Activated CD4-positive, alpha-beta T cell treated with anti-CD3 and anti-CD28 coated beads for 1 hour (primary cell): ENCODE data around the gene KRTAP10-8.
"Not testable (repeated sequence)": the region's sequence is repeated elsewhere in the genome, so short reads cannot be mapped to it uniquely, and the experiment has no call there.

Source experiments
- DNase-seq: peaks from one replicate; pipeline ENCODE4 v3.0.0-alpha.2; 2020

Gene KRTAP10-8

DNA sequence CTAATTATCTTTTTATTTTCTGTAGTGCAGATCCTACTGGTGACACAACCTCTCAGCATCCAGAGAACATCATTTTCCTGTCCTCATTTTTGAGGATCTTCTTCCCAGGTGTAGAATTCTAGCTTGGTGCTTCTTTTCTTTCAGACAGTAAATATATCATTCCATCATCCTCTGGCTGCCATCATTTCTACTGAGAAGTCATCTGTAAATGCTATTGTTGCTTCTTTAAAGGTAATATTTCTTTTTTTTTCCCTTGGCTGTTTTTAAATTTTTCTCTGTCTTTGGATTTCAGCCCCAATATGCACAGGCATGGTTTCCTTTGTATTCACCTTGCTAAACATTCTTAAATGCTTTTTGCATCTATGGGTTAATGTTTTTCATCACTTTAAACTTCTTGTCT lies 11.7 kb downstream of the KRTAP10-8 start:
- DNase-seq: no peak

GRCh38 chr21:44625756-44626155 lies 13.9 kb downstream of the KRTAP10-8 start:
- DNase-seq: no peak

GRCh38 chr21:44626262-44626661 lies 14.4 kb downstream of the KRTAP10-8 start:
- DNase-seq: no peak

GRCh38 chr21:44626673-44627143 lies 14.8 kb downstream of the KRTAP10-8 start, which contains the start of gene KRTAP10-9:
Gene KRTAP10-9 (plus strand): TSS chr21:44627093. CDS start chr21:44627172, 79 bp downstream.
- no peak for DNase-seq

DNA sequence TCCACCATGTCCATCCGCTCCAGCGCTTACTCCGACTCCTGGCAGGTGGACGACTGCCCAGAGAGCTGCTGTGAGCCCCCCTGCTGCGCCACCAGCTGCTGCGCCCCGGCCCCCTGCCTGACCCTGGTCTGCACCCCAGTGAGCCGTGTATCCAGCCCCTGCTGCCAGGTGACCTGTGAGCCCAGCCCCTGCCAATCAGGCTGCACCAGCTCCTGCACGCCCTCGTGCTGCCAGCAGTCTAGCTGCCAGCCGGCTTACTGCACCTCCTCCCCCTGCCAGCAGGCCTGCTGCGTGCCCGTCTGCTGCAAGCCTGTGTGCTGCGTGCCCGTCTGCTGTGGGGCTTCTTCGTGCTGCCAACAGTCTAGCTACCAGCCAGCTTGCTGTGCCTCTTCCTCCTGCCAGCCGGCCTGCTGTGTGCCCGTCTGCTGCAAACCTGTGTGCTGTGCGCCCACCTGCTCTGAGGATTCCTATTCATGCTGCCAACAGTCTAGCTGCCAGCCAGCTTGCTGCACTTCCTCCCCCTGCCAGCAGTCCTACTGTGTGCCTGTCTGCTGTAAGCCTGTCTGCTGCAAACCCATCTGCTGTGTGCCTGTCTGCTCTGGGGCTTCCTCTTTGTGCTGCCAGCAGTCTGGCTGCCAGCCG lies 15.4 kb downstream of the KRTAP10-8 start:
- DNase-seq: not testable (repeated sequence)

DNA sequence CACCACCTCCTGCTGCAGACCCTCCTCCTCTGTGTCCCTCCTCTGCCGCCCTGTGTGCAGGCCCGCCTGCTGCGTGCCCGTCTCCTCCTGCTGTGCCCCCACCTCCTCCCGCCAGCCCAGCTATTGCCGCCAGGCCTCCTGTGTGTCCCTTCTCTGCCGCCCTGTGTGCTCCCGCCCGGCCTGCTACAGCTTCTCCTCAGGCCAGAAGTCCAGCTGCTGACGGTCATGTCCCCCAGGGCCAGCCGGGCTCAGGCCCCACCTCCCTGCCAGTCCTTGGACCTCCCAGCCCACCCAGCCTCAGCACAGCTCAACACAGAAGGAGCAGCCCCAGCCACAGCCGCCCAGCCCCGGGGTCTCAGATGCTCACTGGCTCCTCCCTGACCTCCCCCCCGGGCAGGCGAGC lies 16.0 kb downstream of the KRTAP10-8 start:
- not testable (repeated sequence) for DNase-seq

DNA sequence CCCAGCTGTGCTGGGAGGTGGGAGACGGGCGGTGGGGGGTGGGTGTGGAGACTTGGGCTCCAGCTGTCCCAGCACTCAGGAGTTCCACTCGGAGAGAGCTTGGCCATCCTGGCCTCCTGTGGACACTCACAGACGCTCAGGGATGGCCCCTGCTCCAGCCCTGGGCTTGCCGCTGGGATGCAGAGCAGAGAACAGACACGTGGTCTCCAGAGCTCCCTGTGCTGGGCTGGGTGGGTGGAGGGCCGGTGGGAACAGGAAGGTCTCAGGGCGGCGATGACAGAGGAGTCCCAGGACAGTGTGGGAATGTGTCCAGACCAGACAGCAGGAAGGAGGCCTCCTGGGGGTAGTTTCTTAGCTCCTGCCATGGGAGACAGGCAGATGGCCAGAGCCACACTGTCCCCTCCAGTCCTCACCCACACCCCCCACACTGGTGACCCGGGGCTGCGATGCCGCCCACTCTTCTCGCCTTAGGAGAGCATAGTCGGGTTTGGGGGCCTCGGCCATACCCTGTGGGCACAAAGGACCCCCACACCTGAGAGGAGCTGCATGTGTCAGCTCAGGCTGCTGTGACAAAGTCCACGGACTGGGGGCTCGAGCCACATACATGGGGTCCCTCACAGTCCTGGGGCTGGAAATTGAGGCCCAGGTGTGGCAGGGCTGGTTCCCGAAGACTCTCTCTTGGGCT lies 17.0 kb downstream of the KRTAP10-8 start:
- DNase-seq: no peak

DNA sequence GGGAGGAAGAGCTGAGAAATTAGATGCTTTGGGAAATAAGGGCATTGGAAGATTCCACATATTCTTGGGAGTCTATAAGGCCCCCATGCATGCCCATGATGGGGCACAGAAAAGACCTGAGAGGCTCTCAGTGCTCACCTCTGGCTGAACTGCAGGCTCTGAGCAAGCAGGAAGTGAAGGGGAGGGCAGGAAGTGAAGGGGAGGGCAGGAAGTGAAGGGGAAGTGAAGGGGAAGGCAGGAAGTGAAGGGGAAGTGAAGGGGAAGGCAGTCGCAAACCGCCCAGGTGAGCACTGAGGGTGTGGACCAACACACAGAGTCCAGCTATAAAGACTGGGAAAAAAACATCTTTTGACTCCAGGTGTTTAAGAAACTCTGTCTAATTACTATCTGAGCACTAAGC lies 18.6 kb downstream of the KRTAP10-8 start:
- no peak for DNase-seq

DNA sequence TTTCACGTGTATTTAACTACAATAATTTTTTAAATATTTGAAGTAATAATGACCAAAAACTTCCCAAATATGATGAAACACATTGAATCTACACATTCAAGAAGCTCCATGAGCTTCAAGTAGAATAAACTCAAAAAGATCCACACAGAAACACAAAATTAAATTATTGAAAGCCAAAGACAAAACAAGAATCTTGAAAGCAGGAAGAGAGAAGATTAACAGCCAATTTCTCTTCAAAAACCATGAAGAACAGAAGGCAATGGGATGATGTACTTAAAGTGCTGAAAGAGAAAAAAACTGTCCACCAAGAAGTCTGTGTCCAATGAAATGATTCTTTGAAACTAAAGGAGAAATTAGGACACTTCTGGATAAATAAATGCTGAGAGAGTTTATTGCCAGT lies 20.2 kb downstream of the KRTAP10-8 start:
- DNase-seq: no peak

- DNase-seq: no peak
Observed at GRCh38 chr21:44636209-44637017, 24.5 kb downstream of the KRTAP10-8 start.

DNA sequence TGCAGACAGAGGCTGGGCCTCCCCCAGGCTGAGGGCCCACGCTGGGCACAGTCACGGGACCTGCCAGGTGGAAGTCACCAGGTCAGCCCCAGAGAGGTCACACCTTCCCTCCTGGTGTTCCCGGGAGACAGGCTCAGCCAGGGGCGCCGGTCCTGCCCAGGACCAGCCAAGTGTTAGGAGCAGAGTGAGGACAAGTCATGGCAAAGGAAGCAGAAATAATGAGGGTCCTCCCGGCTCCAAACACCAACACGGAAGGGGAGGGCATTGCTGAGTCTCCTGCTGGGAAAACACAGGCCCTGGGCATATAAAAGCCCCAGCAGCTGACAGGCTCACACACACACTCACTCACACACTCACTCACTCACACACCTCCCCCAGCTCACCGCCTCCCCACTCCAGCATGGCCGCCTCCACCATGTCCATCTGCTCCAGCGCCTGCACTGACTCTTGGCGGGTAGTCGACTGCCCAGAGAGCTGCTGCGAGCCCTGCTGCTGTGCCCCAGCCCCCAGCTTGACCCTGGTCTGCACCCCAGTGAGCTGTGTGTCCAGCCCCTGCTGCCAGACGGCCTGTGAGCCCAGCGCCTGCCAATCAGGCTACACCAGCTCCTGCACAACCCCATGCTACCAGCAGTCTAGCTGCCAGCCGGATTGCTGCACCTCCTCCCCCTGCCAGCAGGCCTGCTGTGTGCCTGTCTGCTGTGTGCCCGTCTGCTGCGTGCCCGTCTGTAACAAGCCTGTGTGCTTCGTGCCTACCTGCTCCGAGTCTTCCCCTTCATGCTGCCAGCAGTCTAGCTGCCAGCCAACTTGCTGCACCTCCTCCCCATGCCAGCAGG lies 25.4 kb downstream of the KRTAP10-8 start, which contains the start of gene KRTAP10-10:
Gene KRTAP10-10 (plus strand): TSS at position 339 of the 833 bp plus-strand sequence. CDS start 62 bp downstream, at position 401.
- no peak for DNase-seq

- DNase-seq: not testable (repeated sequence)
Observed at GRCh38 chr21:44637851-44638348, 26.0 kb downstream of the KRTAP10-8 start.

DNA sequence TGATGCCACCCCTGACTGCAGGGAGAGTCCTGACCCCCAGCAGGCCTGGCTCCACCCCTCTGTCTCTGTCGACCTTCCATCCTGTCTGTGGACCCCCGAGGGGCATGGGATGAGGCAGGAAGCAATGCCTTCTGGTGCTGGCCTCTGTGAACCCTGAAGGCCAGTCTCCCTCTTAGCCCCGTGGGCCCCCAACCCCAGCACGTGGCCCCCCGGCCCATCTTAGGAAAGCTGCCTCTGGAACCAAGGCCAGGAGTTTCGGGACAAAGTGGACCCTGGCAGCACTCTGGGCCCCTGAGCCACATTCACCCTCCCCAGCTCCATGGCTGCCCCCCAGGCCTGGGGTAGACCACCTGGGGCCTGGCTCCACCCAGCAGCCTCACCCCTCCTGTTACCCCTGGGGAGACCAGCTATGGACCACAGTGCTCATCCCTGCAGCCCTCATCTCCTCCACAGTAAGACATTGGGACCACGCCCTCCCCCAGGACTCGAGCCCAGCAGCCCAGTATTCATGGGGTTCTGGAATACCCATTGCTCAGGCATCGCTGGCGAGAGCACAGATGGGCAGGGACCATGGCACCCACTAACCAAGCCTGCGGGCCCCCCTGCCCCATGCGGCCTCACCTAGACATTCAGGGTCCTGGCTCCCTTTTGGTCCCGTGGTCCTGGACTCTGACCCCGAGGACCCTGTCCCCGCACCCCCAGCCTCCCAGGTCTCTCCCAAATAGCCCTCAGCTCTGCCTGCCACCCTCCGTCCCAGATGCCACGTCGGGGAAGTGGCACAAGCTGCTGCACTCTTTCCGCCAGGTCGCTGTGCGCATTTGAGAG lies 26.8 kb downstream of the KRTAP10-8 start:
- not testable (repeated sequence) for DNase-seq

- DNase-seq: no peak
Observed at GRCh38 chr21:44639331-44639655, 27.4 kb downstream of the KRTAP10-8 start.

DNA sequence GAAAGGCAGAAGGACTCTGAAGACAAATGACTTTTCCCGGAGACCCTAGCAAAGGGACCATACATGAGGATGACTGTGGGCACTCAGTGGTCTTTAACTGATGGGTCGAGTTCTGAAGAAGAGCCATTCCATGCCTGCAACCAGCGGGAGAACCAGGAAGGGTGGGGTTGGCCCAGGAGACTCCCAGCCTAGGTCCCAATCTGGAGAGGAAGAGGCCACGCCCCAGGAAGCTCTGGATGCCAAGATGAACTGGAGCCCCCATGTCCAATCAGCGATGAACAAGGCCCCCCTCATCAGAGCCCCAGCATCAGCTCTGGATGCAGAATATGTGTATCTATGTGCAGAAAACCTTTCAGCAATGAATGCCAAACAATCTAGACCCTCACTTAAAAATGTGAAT lies 28.9 kb downstream of the KRTAP10-8 start:
- DNase-seq: no peak

GRCh38 chr21:44643741-44644310 lies 31.9 kb downstream of the KRTAP10-8 start:
- DNase-seq: no peak

DNA sequence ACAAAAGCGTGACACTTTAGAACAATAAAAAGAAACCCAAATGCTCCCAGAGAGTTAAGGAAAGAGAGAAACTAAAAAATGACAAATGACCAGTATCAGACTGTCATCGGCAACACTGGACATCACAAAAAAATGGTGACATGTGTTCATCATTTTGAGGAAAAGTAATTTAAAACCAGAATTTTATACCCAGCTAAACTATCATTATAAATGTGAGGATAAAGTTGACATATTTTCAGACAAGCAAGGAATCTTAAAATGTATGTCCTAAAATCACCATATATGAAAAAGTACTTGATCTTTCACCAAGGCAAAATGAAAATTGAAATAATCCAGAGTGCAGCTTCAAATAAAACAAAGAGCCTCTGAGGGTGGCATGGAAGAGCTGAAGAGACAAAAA lies 33.0 kb downstream of the KRTAP10-8 start:
- DNase-seq: no peak

GRCh38 chr21:44646366-44647221 lies 34.7 kb downstream of the KRTAP10-8 start, which contains the start of gene KRTAP10-11:
Gene KRTAP10-11 (plus strand): TSS chr21:44646414. CDS start chr21:44646459, 45 bp downstream.
- not testable (repeated sequence) for DNase-seq

DNA sequence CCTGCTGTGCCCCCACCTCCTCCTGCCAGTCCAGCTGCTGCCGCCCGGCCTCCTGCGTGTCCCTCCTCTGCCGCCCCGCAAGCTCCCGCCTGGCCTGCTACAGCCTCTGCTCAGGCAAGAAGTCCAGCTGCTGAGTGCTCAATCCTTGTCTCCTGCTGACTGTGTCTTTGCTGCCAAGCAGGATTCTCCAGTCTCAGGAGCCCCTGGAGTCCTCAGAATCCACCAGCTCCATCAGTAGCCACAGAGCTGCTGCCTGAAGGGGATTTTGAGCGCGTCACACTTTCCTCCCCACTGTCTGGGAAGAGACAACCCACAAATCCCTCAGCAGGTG lies 35.3 kb downstream of the KRTAP10-8 start:
- DNase-seq: no peak
